ENCODE measurements around the gene PELI2. TPM values are rescaled to one million over a fixed set of nuclear protein-coding genes. Genes with fewer than 3 reads are reported as not detected.

The PELI2 gene
- total RNA-seq, 2 donors from 2014 or later: 8.9 to 25.7 TPM

GRCh38 chr14:56181681-56182085, 63.5 kb downstream of the PELI2 start:
- WGBS: 49% methylated on average over 2 of the region's 2 CpGs
- no peak overlapping the region for H3K4me3 ChIP-seq
- intact Hi-C loops (cut with DNase I): no loop called here
- H3K4me1 ChIP-seq (replicated peaks): no peaks in the 10 kb centered on the region
- TF ChIP-seq, protein P1, sequence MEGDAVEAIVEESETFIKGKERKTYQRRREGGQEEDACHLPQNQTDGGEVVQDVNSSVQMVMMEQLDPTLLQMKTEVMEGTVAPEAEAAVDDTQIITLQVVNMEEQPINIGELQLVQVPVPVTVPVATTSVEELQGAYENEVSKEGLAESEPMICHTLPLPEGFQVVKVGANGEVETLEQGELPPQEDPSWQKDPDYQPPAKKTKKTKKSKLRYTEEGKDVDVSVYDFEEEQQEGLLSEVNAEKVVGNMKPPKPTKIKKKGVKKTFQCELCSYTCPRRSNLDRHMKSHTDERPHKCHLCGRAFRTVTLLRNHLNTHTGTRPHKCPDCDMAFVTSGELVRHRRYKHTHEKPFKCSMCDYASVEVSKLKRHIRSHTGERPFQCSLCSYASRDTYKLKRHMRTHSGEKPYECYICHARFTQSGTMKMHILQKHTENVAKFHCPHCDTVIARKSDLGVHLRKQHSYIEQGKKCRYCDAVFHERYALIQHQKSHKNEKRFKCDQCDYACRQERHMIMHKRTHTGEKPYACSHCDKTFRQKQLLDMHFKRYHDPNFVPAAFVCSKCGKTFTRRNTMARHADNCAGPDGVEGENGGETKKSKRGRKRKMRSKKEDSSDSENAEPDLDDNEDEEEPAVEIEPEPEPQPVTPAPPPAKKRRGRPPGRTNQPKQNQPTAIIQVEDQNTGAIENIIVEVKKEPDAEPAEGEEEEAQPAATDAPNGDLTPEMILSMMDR (IDR thresholded peaks at IDR 0.05): no peak
- peak; percentile 39 for DNase-seq (ENCODE audit: low spot score)
- no peaks in the 10 kb centered on the region for H3K36me3 ChIP-seq
- no peaks in the 10 kb centered on the region for H3K9me3 ChIP-seq
- H3K27ac ChIP-seq: no peak overlapping the region
- H3K27me3 ChIP-seq (replicated peaks; ENCODE audit: insufficient read depth): no peaks in the 10 kb centered on the region

DNA sequence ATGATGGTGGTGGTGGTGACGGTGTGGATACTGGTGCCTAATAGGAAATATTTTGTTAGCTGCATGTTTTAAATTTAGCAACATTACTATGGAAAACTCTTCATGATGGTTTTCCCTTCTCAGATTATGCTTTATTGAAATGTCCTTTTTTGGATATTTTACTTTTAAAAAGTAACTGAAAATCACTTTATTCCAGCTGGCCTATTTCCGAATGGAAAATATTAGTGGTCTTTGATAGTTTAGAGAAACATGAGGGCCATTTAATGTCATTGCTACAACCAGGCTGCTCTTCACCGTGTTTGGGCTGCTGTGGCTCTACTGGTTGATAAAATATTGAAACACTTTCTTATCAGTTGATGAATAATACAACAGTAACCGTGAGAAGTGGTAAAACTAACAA, 64.2 kb downstream of the PELI2 start:
- 92% methylated on average over 4 of the region's 4 CpGs for WGBS
- Histone ChIP-seq H3K9me3 (no peaks in the 10 kb centered on the region), H3K4me1 (replicated peaks) (no peaks in the 10 kb centered on the region), H3K36me3 (no peaks in the 10 kb centered on the region), H3K27ac (no peak overlapping the region), H3K27me3 (replicated peaks; ENCODE audit: insufficient read depth) (no peaks in the 10 kb centered on the region), H3K4me3 (no peak overlapping the region)
- intact Hi-C loops (cut with DNase I): no loop called here
- TF ChIP-seq POLR2A (IDR thresholded peaks at IDR 0.05): no peak
- TF ChIP-seq, protein P1 (IDR thresholded peaks at IDR 0.05): no peak
- TF ChIP-seq POLR2AphosphoS5 (IDR thresholded peaks at IDR 0.05): no peak
- DNase-seq (ENCODE audit: low spot score): no peak

DNA sequence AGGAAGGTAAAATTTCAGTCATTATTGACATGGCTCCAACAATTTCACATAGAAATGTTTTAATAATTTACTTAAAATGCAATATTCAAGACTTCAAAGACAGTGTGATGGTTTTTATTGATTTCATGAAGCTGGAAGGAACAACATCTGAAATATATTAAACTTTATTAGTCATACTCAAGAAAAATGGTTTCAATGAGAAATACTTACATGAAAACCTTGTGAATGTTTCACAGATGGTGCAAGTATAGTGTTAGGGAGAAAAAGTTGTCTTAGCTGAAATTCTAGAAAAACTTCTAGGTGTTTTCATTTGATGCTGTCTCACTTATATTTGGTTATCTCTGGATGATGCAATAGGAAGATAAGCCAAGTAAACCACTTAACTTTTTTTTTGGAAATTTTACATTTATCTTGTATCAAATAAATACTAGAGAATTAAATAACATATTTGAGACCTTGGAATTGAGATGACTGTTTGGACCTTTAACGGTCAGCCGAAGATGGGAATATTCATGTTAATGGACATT, 65.5 kb downstream of the PELI2 start:
- DNase-seq (ENCODE audit: low spot score): no peak
- WGBS: 95% methylated on average over 2 of the region's 2 CpGs
- no peak overlapping the region for H3K4me3 ChIP-seq
- intact Hi-C loops (cut with DNase I): no loop called here
- H3K36me3 ChIP-seq: no peaks in the 10 kb centered on the region
- H3K27me3 ChIP-seq (replicated peaks; ENCODE audit: insufficient read depth): no peaks in the 10 kb centered on the region
- H3K9me3 ChIP-seq: no peaks in the 10 kb centered on the region
- no peak overlapping the region for H3K27ac ChIP-seq
- no peaks in the 10 kb centered on the region for H3K4me1 ChIP-seq (replicated peaks)
- TF ChIP-seq, protein P1 (IDR thresholded peaks at IDR 0.05): no peak
- no peak for TF ChIP-seq POLR2AphosphoS5 (IDR thresholded peaks at IDR 0.05)
- TF ChIP-seq POLR2A (IDR thresholded peaks at IDR 0.05): no peak

DNA sequence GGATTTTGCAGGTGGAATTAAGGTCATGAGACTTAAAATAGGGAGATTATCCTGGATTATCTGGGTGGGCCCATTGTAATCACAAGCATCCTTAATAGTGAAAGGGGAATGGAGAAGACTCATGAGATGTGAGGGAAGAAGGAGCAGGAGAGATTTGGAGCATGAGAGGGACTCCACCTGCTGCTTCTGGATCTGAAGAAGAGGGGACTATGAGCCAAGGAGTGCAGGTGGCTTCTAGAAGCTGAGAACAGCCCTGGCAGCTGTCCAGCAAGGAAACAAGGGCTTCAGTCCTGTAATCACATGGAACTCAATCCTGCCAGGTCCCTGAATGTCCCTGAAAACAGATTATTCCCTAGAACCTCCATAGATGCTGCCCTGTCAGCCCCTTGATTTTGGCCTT, 67.8 kb downstream of the PELI2 start:
- no peaks in the 10 kb centered on the region for H3K27me3 ChIP-seq (replicated peaks; ENCODE audit: insufficient read depth)
- TF ChIP-seq, protein P1 (IDR thresholded peaks at IDR 0.05): no peak
- no peak for TF ChIP-seq POLR2AphosphoS5 (IDR thresholded peaks at IDR 0.05)
- TF ChIP-seq POLR2A (IDR thresholded peaks at IDR 0.05): no peak
- H3K36me3 ChIP-seq: no peaks in the 10 kb centered on the region
- intact Hi-C loops (cut with DNase I): no loop called here
- no peaks in the 10 kb centered on the region for H3K4me1 ChIP-seq (replicated peaks)
- H3K27ac ChIP-seq: no peak overlapping the region
- no peak for DNase-seq (ENCODE audit: low spot score)
- H3K4me3 ChIP-seq: no peak overlapping the region
- H3K9me3 ChIP-seq: no peaks in the 10 kb centered on the region

DNA sequence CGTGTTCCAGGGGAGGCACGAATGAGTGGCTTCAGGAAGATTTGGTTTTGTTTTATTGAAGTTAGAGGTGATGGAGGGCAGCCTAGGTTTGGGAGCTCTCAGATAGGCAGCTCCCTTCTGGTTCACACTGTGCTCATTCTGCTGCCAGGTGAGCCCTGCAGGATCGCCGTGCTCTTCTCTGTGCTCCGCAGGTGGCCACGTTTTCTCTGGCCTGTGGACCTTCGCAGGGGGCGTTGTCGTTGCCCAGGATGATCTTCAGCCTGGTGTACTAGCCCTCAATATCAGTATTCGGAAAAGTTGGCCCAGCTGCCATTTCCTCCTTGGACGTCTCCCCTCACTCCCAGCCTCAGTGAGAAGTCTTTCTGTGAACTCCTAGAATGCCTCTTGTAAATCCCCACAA, 69.5 kb downstream of the PELI2 start:
- Histone ChIP-seq H3K4me1 (replicated peaks) (no peaks in the 10 kb centered on the region), H3K9me3 (no peaks in the 10 kb centered on the region), H3K27me3 (replicated peaks; ENCODE audit: insufficient read depth) (no peaks in the 10 kb centered on the region), H3K4me3 (no peak overlapping the region), H3K36me3 (no peaks in the 10 kb centered on the region), H3K27ac (no peak overlapping the region)
- intact Hi-C loops (cut with DNase I): no loop called here
- 92% methylated on average over 11 of the region's 11 CpGs for WGBS
- DNase-seq (ENCODE audit: low spot score): no peak
- TF ChIP-seq, protein P1 (IDR thresholded peaks at IDR 0.05): no peak
- TF ChIP-seq POLR2AphosphoS5 (IDR thresholded peaks at IDR 0.05) (no peak), POLR2A (IDR thresholded peaks at IDR 0.05) (no peak)

Data from prostate gland (tissue), 2 donors.